Measurements from ENCODE around the gene SCGB1A1. TPM values are rescaled to one million over a fixed set of nuclear protein-coding genes. Genes with fewer than 3 reads are reported as not detected.

Gene SCGB1A1
- total and polyA plus RNA-seq, 2 of the 13 experiments (the other 11 are each of a cell fraction or from before 2014, with no cell fraction given) = not detected

DNA sequence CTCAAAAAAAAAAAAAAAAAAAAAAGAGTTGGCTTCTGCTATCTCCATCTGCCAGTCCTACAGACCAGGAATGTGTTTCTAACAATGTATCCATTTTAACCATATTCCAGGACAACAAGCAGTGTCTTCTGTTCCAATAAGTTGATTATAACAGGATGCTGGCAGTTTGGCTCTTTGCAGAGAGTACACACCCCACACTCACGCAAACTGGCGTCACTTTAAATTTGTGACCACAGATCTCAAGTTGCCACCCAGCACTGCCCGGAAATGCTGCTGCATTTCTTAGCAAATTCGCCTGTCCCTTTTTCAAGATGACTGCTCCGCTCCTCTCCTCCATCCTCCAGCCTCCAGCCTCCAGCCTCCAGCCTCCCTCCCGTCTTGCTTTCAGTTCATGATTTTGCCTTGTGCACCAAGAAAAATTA, 44.3 kb downstream of the SCGB1A1 start:
- ChIA-PET POLR2A (no interaction called here), CTCF (ENCODE audit: low intra/inter-chr PET ratio, low total read pairs) (no interaction called here)
- Histone ChIP-seq H3K9ac (ENCODE audit: insufficient read depth, low read depth, low read length) (no peak overlapping the region), H3K4me1 (ENCODE audit: insufficient read depth, low read length) (peaks cover 65% of the 10 kb centered on the region), H3K27ac (ENCODE audit: extremely low read length, insufficient read depth, low read length) (no peak overlapping the region), H3K79me2 (ENCODE audit: insufficient read depth, low read length) (no peaks in the 10 kb centered on the region), H3K4me3 (replicated peaks in 1 of 3; ENCODE audit: insufficient read depth in 1 of 3, low read depth in 2 of 3, low read length in 3 of 3) (no peak overlapping the region), H2AFZ (ENCODE audit: low read length) (no peak overlapping the region), H4K20me1 (ENCODE audit: insufficient read depth, low read length) (no peaks in the 10 kb centered on the region), H3K4me2 (ENCODE audit: low read depth, low read length) (peak overlapping the region; percentile 0; the same call in 1 of the 2 replicates), H3K36me3 (replicated peaks in 1 of 2; ENCODE audit: control insufficient read depth in 1 of 2, insufficient read depth in 2 of 2, low read length in 2 of 2) (no peaks in the 10 kb centered on the region), H3K27me3 (ENCODE audit: control insufficient read depth in 1 of 2, insufficient read depth in 2 of 2, low read length in 2 of 2) (no peaks in the 10 kb centered on the region), H3K9me3 (ENCODE audit: low read length) (no peaks in the 10 kb centered on the region)
- TF ChIP-seq ZNF770 (CRISPR knock-in tag; IDR thresholded peaks at IDR 0.05) (peak; percentile 65; the same call in 1 of the 2 replicates), ZNF343 (CRISPR knock-in tag; IDR thresholded peaks at IDR 0.05) (no peak)
- 63% methylated on average over 6 of the region's 6 CpGs for WGBS (ENCODE audit: low lambda C conversion rate)
- FAIRE-seq = no peak
- no TSS peak for BruUV-seq (replicated peaks)
- no peak for ATAC-seq
- no peak for DNase-seq (ENCODE audit: low spot score)
- in situ Hi-C loops (cut with HindIII; ENCODE audit: extremely low pct_ligation_motif_present, low pct_unique_long_range_greater_than_20kb) = no loop called here
- intact Hi-C loops (cut with micrococcal nuclease; ENCODE audit: unreplicated experiment) = no loop called here

- Histone ChIP-seq H3K27me3 (ENCODE audit: control insufficient read depth in 1 of 2, insufficient read depth in 2 of 2, low read length in 2 of 2) (no peaks in the 10 kb centered on the region), H4K20me1 (ENCODE audit: insufficient read depth, low read length) (no peaks in the 10 kb centered on the region), H3K36me3 (replicated peaks in 1 of 2; ENCODE audit: control insufficient read depth in 1 of 2, insufficient read depth in 2 of 2, low read length in 2 of 2) (no peaks in the 10 kb centered on the region), H3K79me2 (ENCODE audit: insufficient read depth, low read length) (no peaks in the 10 kb centered on the region), H3K9ac (ENCODE audit: insufficient read depth, low read depth, low read length) (no peak overlapping the region), H3K27ac (ENCODE audit: extremely low read length, insufficient read depth, low read length) (no peak overlapping the region), H3K4me1 (ENCODE audit: insufficient read depth, low read length) (peaks cover 65% of the 10 kb centered on the region), H3K4me2 (ENCODE audit: low read depth, low read length) (no peak overlapping the region), H2AFZ (ENCODE audit: low read length) (no peak overlapping the region), H3K4me3 (replicated peaks in 1 of 3; ENCODE audit: insufficient read depth in 1 of 3, low read depth in 2 of 3, low read length in 3 of 3) (no peak overlapping the region), H3K9me3 (ENCODE audit: low read length) (no peaks in the 10 kb centered on the region)
- ChIA-PET CTCF (ENCODE audit: low intra/inter-chr PET ratio, low total read pairs) (no interaction called here), POLR2A (no interaction called here)
- 66% methylated on average over 7 of the region's 7 CpGs for WGBS (ENCODE audit: low lambda C conversion rate)
- ATAC-seq (no peak), FAIRE-seq (no peak), DNase-seq (ENCODE audit: low spot score) (no peak)
- TF ChIP-seq ZBTB8A (CRISPR knock-in tag; IDR thresholded peaks at IDR 0.05; ENCODE audit: borderline replicate concordance, low read depth) (no peak), STAG1 (CRISPR knock-in tag; IDR thresholded peaks at IDR 0.05) (0 out of 2 replicates have a peak, but pooled peaks have one; percentile 13)
- BruUV-seq (replicated peaks) = no TSS peak
- in situ Hi-C loops (cut with HindIII; ENCODE audit: extremely low pct_ligation_motif_present, low pct_unique_long_range_greater_than_20kb) (no loop called here), intact Hi-C loops (cut with micrococcal nuclease; ENCODE audit: unreplicated experiment) (no loop called here)
Observed at GRCh38 chr11:62464655-62465054, 45.8 kb downstream of the SCGB1A1 start.
